Peyer's patch (tissue), 4 donors: Measurements from ENCODE around the gene C1QL1.

Experiments
- POLR2A ChIP-seq, 2 donors: fragments of 450-650 bp; IDR thresholded peaks; one replicate each; pipeline ENCODE4 v1.5.1; 2017; ENCODE audit warnings: antibody characterized with exemption in 2 of 2, mild to moderate bottlenecking in 2 of 2, moderate library complexity in 2 of 2
- TF ChIP-seq, protein P1 (sequence below), 6 experiments: fragments of 450-650 bp in 4 of 6; fragments of 200-600 bp in 2 of 6; sonication (generic) in 1 of 6; IDR thresholded peaks; one replicate each; pipeline ENCODE4 v1.5.1; 2017 to 2019; ENCODE audit warnings: antibody characterized with exemption in 6 of 6, mild to moderate bottlenecking in 3 of 6, moderate library complexity in 1 of 6

DNA sequence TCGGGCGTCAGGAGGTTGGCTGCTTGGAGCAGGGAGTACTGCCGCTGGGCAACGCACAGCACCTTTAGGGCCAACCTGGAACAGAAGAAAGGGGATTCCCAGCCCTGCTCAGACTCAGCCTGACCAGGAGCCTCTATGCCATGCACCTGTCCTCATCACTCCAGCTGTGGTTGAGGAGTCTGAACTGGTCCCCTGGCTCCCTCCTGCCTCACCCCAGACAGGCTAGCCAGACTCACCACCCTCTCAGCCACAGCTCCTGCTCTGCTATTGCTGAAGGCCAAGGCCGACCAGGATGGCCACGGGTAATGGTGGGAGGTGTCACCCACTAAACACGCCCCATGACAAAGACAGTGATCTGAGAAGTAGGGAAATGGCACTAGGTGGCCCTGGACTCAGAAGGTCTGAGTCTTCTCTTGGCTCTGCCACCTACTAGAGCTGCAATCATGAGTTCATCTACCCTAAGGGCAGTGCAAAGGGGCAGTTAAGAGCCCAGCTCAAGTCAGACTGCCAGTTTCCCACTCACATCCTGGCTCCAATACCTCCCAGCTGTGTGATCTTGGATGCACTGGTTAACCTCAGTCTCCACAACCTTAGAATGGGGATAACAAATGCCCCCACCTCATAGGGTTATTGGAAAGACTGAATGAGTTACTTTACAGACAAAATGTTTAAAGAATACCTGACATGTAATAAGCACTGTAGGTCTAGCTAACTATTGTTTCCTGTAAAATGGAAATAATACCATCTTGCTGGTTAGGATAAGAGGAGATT, 39.0 kb downstream of the C1QL1 start:
- TF ChIP-seq, protein P1, sequence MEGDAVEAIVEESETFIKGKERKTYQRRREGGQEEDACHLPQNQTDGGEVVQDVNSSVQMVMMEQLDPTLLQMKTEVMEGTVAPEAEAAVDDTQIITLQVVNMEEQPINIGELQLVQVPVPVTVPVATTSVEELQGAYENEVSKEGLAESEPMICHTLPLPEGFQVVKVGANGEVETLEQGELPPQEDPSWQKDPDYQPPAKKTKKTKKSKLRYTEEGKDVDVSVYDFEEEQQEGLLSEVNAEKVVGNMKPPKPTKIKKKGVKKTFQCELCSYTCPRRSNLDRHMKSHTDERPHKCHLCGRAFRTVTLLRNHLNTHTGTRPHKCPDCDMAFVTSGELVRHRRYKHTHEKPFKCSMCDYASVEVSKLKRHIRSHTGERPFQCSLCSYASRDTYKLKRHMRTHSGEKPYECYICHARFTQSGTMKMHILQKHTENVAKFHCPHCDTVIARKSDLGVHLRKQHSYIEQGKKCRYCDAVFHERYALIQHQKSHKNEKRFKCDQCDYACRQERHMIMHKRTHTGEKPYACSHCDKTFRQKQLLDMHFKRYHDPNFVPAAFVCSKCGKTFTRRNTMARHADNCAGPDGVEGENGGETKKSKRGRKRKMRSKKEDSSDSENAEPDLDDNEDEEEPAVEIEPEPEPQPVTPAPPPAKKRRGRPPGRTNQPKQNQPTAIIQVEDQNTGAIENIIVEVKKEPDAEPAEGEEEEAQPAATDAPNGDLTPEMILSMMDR (IDR thresholded peaks at IDR 0.05), result no peak
- no peak for TF ChIP-seq POLR2A (IDR thresholded peaks at IDR 0.05)
